ENCODE measurements around the gene HBA2.
"Not testable (repeated sequence)": the region's sequence is repeated elsewhere in the genome, so short reads cannot be mapped to it uniquely, and the experiment has no call there.

Gene HBA2

DNA sequence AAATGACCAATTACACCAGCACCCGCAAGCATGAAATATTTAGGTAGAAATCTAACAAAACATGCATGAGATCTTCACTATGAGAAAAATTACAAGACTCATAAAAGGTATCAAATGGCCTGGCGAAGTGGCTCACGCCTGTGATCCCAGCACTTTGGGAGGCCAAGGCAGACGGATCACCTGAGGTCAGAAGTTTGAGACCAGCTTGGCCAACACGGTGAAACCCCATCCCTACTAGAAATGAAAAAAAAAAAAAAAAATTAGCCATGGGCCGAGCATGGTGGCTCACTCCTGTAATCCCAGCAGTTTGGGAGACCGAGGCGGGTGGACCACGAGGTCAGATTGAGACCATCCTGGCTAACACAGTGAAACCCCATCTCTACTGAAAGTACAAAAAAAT, 31.4 kb downstream of the HBA2 start:
- ATAC-seq: not testable (repeated sequence)

DNA sequence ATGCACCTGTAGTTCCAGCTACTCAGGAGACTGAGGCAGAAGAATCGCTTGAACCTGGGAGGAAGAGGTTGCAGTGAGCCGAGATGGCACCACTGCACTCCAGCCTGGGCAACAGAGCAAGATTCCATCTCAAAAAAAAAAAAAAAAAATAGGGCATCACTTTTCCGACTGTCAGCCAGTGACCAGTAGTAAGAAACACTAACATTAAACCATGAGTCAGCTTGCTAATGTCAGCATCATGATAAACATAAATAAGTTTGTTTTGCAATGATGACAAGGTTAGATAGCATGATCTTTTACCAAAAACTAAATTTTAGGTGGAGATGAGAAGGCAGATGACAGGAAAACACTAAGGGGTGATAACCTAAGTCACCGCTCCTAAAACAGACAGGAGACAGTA, 36.7 kb downstream of the HBA2 start:
- ATAC-seq: not testable (repeated sequence)

DNA sequence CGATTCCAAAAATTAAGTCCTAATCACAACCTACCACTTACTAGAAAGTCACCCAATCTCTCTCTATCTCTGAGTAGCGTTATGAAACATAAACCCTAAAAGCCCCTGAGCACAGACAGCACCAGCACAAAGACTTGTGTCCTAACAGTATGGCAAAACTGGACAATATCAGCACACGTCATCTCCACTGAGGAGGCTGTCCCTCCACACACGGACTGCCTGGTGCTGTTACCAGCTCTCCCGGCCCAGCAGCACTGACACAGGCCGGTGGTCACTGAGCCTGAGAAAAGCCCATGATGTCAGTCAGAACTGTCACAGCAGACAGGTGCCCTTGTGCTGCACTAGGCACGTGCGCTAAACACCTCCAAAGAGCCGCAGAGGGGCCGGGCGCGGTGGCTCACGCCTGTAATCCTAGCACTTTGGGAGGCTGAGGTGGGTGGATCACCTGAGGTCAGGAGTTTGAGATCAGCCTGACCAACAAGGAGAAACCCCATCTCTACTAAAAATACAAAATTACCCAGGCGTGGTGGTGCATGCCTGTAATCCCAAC, 39.0 kb downstream of the HBA2 start:
- ATAC-seq: not testable (repeated sequence)

DNA sequence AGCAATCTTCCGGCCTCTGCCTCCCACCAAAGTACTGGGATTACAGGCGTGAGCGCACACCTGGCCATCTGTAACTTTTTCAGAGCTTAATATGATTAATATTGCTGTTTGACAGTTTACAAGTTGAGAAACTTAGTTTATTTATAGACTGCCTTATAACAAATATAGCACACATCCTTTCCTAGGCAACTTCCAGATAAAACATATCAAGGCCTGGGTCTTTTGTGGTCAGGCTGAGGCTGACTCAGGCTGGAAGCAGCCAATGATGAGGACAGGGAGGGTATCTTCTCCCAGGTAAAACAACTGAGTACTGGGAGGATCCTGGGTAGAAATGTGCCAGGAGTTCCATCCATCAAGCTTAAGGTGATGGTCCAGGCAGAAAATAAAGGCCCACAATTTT, 40.3 kb downstream of the HBA2 start:
- ATAC-seq: no peak

DNA sequence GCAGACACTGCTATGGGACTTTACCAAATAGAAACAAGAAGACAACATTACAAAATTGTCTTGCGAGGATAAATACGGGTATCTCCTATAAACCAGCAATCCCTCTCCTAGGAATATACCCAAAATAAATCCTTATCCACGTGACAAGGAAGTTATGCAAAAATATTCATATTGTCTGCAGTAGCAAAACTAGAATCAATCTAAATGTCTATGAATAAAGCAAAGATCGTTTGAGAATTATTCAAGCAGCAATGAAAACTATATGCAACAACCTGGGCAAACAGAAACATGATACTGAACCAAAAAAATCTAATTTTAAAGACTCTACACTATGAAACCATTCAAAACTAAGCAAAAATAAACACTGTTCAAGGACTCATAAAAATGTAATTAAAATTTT, 47.3 kb downstream of the HBA2 start:
- no peak for ATAC-seq

Data from activated CD4-positive, CD25-positive, alpha-beta regulatory T cell treated with anti-CD3 and anti-CD28 coated beads, Interleukin-2, amount 50 U/mL, for 24 hours (primary cell).